Fibroblast of lung (primary cell): ENCODE data around the gene HPGD.

ENCODE experiments used
- CTCF ChIP-seq, 2 donors: IDR thresholded peaks in 1 of 2; conservative IDR thresholded peaks in 1 of 2; 1 replicate in 1 of 2; 2 replicates in 1 of 2; pipeline ENCODE4 v1.5.1; 2011 to 2012; ENCODE audit warnings: low read length in 2 of 2, control low read depth in 1 of 2, inconsistent platforms in 1 of 2, low read depth in 1 of 2, mild to moderate bottlenecking in 1 of 2
- EZH2 ChIP-seq: IDR thresholded peaks from 2 replicates; pipeline ENCODE4 v1.5.1; 2012; ENCODE audit warnings: low read length, control low read depth, mild to moderate bottlenecking; ENCODE audit errors: missing control alignments

GRCh38 chr4:174505007-174505406 lies 17.3 kb downstream of the HPGD start:
- TF ChIP-seq EZH2: no peak
- TF ChIP-seq CTCF (conservative IDR thresholded peaks at IDR 0.05 in 1 of 2, IDR thresholded peaks at IDR 0.05 in 1 of 2; ENCODE audit: low read depth in 1 of 2, low read length in 2 of 2): no peak
